ENCODE results near the gene CLIC6.

GRCh38 chr21:34707876-34708325 lies 39.1 kb downstream of the CLIC6 start:
- TF ChIP-seq EP300 (IDR thresholded peaks at IDR 0.05), result no peak
- no peak for TF ChIP-seq CTCF (IDR thresholded peaks at IDR 0.05)

Data from suprapubic skin (tissue), 3 donors.